ENCODE measurements around the gene ACTN1. TPM values are rescaled to one million over a fixed set of nuclear protein-coding genes. Genes with fewer than 3 reads are reported as not detected.

The ACTN1 gene
- total and polyA plus RNA-seq, 2 of the 8 experiments (the other 6 are each of a cell fraction or from before 2014, with no cell fraction given) = 236 to 262 TPM

GRCh38 chr14:68882235-68882634 is 96.9 kb downstream of the ACTN1 start:
- Histone ChIP-seq H3K36me3 (ENCODE audit: control insufficient read depth in 2 of 4, insufficient read depth in 4 of 4, low read length in 3 of 4) (peaks cover 36 to 85% (median 69%) of the 10 kb centered on the region in 4 experiments), H3K4me2 (ENCODE audit: insufficient read depth in 1 of 2, low read depth in 2 of 2, low read length in 2 of 2) (no peak overlapping the region), H4K91ac (replicated peaks; ENCODE audit: insufficient read length, low read length) (no peak overlapping the region), H3K4me1 (replicated peaks in 1 of 4; ENCODE audit: control insufficient read depth in 3 of 4, insufficient read depth in 4 of 4, low read length in 3 of 4) (no peaks in the 10 kb centered on the region), H3K18ac (ENCODE audit: extremely low read depth, low read length) (no peak overlapping the region), H3K9me3 (ENCODE audit: insufficient read depth in 2 of 2, low read depth in 1 of 2, low read length in 1 of 2) (no peaks in the 10 kb centered on the region), H2BK5ac (ENCODE audit: low read depth, low read length) (no peak overlapping the region), H3K79me2 (ENCODE audit: control insufficient read depth in 1 of 2, insufficient read depth in 2 of 2, low read length in 2 of 2) (no peaks in the 10 kb centered on the region), H2AFZ (ENCODE audit: low read length) (no peak overlapping the region), H2BK120ac (replicated peaks; ENCODE audit: low read depth, low read length) (no peak overlapping the region), H2BK15ac (ENCODE audit: low read length) (no peak overlapping the region), H4K8ac (ENCODE audit: extremely low read depth, insufficient read depth, low read length) (no peak overlapping the region), H3K23ac (ENCODE audit: insufficient read length) (no peak overlapping the region), H3K27me3 (replicated peaks in 1 of 4; ENCODE audit: control insufficient read depth in 3 of 4, extremely low read depth in 1 of 4, insufficient read depth in 3 of 4, low read length in 3 of 4) (no peaks in the 10 kb centered on the region), H3K27ac (ENCODE audit: low read depth, low read length) (no peak overlapping the region), H3K9ac (replicated peaks in 1 of 4; ENCODE audit: extremely low read depth in 1 of 4, low read depth in 3 of 4, low read length in 3 of 4) (no peak overlapping the region), H3K79me1 (ENCODE audit: low read depth, low read length) (no peaks in the 10 kb centered on the region), H4K5ac (ENCODE audit: insufficient read length, low read depth, low read length) (no peak overlapping the region), H3K14ac (ENCODE audit: insufficient read length) (no peak overlapping the region), H2BK12ac (ENCODE audit: low read depth, low read length) (no peak overlapping the region), H2BK20ac (ENCODE audit: low read length) (no peak overlapping the region), H3K56ac (replicated peaks; ENCODE audit: insufficient read length, low read depth, low read length) (no peak overlapping the region), H2AK5ac (ENCODE audit: low read depth, low read length) (no peak overlapping the region), H3K23me2 (ENCODE audit: low read depth, low read length) (no peaks in the 10 kb centered on the region), H3K4ac (replicated peaks; ENCODE audit: insufficient read length, low read depth, low read length) (no peak overlapping the region), H3K4me3 (ENCODE audit: extremely low read depth in 1 of 4, insufficient read depth in 2 of 4, low read depth in 3 of 4, low read length in 4 of 4) (no peak overlapping the region), H4K20me1 (replicated peaks in 1 of 2; ENCODE audit: control insufficient read depth in 1 of 2, insufficient read depth in 2 of 2, low read length in 2 of 2) (peaks cover 0 to 11% of the 10 kb centered on the region in 2 experiments)
- no peak for FAIRE-seq
- TF ChIP-seq SUZ12 (IDR thresholded peaks at IDR 0.05; ENCODE audit: low read length) (no peak), CTCF (IDR thresholded peaks at IDR 0.05; ENCODE audit: control extremely low read depth in 1 of 3, insufficient read depth in 1 of 3, low read depth in 1 of 3, low read length in 3 of 3) (no peak), CEBPB (IDR thresholded peaks at IDR 0.05; ENCODE audit: low read depth, low read length) (no peak), CBX5 (IDR thresholded peaks at IDR 0.05; ENCODE audit: low read depth, low read length) (no peak)
- ChIA-PET POLR2A (ENCODE audit: partially characterized antibody) (interaction anchor here (0.8 kb wide), 1 partner anchor 20 kb away, joined by 3 read pairs; no protein-coding TSS in a partner anchor), CTCF (ENCODE audit: partially characterized antibody) (interaction anchor here (0.6 to 4.3 kb wide), 4 partner anchors 10 to 182 kb away, joined by 3 to 13 read pairs (median 3); no protein-coding TSS in a partner anchor)
- DNase-seq (ENCODE audit: low read depth in 1 of 2, low spot score in 2 of 2) = no peak
- WGBS, 2 experiments (ENCODE audit: extremely low coverage in 1 of 2, insufficient coverage in 1 of 2, insufficient read length in 1 of 2, insufficient replicate concordance in 2 of 2, low coverage in 1 of 2, low lambda C conversion rate in 2 of 2, missing lambda C conversion rate in 1 of 2) = 97% methylated on average over 8 of the region's 10 CpGs; no CpG with 5 or more reads in 1 of the 2 experiments

All from H1 (cell line).